ENCODE results near the gene FBXO4. TPM values are rescaled to one million over a fixed set of nuclear protein-coding genes. Genes with fewer than 3 reads are reported as not detected.

FBXO4 gene
- total and polyA plus RNA-seq, 4 donors = 13.7 to 17.0 (median 15.6) TPM

DNA sequence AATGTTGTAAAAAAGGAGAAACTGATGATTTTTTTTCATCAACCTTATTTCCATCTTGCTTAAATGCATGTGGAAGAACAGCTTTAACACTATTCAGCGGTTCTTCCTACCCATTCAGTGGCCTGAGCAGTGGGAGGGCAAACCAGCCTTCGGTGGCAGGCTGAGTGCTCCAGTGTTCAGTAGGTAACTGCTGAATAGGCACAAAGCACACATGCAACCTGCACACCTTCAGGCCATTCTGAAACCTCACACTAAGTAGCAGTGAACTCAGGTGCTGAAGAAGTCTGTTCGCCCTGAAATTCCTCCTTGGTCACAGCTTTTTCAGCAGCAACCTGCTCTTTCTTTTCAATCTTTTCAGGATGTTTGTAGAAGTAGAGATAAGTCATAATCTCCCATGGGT, 26.1 kb downstream of the FBXO4 start:
- no peak for DNase-seq (ENCODE audit: low read depth in 4 of 6, low spot score in 6 of 6)
- H3K27ac ChIP-seq (ENCODE audit: low read depth, low read length) = no peak overlapping the region
- H3K9me3 ChIP-seq (ENCODE audit: control insufficient read depth, insufficient read depth, low read length) = peaks cover 2% of the 10 kb centered on the region
- no peaks in the 10 kb centered on the region for H3K27me3 ChIP-seq (ENCODE audit: control insufficient read depth, insufficient read depth, low read length)
- WGBS (ENCODE audit: insufficient coverage) = 100% methylated on average over 2 of the region's 3 CpGs
- H3K4me3 ChIP-seq (ENCODE audit: low read depth, low read length) = no peak overlapping the region
- no peaks in the 10 kb centered on the region for H3K4me1 ChIP-seq (ENCODE audit: control insufficient read depth, insufficient read depth, low read length)
- H3K36me3 ChIP-seq (ENCODE audit: control insufficient read depth, insufficient read depth, low read length) = no peaks in the 10 kb centered on the region

DNA sequence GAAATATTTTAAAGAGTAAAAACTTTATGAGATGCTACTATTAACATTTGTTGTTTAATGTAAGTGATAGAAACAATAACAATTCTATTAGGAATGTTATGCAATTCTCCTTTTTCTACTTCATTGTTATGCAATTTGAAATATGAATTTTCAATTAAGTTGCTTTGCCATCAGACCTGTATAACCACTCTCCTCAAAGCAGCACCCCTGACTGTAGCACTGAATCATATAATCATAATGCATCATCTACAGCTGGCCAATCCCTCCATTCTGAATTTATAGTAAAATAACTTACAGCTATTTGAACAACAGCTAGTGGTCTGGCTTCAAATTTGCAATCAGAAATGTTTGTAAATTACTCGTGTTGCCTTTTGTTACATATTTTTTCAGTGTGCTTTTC, 29.2 kb downstream of the FBXO4 start:
- Histone ChIP-seq H3K27ac (ENCODE audit: low read depth, low read length) (no peak overlapping the region), H3K4me3 (ENCODE audit: low read depth, low read length) (no peak overlapping the region), H3K4me1 (ENCODE audit: control insufficient read depth, insufficient read depth, low read length) (no peaks in the 10 kb centered on the region), H3K27me3 (ENCODE audit: control insufficient read depth, insufficient read depth, low read length) (no peaks in the 10 kb centered on the region), H3K9me3 (ENCODE audit: control insufficient read depth, insufficient read depth, low read length) (peaks cover 3% of the 10 kb centered on the region), H3K36me3 (ENCODE audit: control insufficient read depth, insufficient read depth, low read length) (no peaks in the 10 kb centered on the region)
- no peak for DNase-seq (ENCODE audit: low read depth in 4 of 6, low spot score in 6 of 6)
- no CpG with 5 or more reads among the region's 1 CpG for WGBS (ENCODE audit: insufficient coverage)

DNA sequence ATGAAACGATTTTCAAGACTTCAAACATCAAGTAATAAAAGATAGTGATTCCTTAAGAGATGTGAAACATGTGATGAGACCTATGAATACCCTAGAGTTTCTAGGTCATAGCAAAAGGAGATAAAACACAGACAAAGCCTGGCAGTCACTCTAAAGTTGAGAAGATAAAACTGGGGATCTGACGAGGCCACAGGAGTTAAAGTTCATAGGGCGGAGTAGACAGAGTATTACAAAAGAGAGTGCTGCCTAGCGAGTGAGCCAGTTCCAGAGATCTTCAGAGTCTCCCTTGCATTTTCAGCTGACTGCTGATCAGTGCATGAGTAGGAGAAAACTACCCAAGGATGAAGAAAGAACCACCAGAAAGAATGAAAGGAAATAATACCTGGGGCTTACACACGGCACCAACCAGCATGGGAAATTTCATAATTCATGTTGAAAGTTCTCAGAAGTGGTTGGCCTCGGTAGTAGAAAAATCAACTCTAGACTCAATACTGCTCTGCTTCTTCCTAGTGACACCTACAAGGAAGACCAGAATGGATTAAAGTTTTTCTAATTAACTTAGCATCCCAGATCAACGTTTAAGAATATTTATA, 30.4 kb downstream of the FBXO4 start:
- Histone ChIP-seq H3K27me3 (ENCODE audit: control insufficient read depth, insufficient read depth, low read length) (no peaks in the 10 kb centered on the region), H3K36me3 (ENCODE audit: control insufficient read depth, insufficient read depth, low read length) (no peaks in the 10 kb centered on the region), H3K4me3 (ENCODE audit: low read depth, low read length) (no peak overlapping the region), H3K4me1 (ENCODE audit: control insufficient read depth, insufficient read depth, low read length) (no peaks in the 10 kb centered on the region), H3K9me3 (ENCODE audit: control insufficient read depth, insufficient read depth, low read length) (peaks cover 9% of the 10 kb centered on the region), H3K27ac (ENCODE audit: low read depth, low read length) (no peak overlapping the region)
- 87% methylated on average over 4 of the region's 7 CpGs for WGBS (ENCODE audit: insufficient coverage)
- no peak for DNase-seq (ENCODE audit: low read depth in 4 of 6, low spot score in 6 of 6)

DNA sequence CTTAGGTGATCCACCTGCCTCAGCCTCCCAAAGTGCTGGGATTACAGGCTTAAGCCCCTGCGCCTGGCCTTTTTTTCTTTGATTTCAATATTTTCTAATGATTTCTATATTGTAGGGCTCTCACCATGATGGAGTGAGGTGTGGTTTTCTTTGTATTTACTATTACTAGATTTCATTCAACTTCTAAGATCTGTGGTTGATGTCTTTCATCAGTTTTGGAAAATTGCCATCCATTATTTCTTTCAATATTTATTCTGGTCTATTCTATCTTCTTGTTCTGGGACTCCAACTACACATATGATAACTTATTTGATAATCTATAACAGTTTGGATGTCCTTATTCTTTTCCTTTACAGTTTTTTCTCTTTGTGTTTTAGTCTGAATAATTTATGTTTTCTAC, 31.9 kb downstream of the FBXO4 start:
- Histone ChIP-seq H3K27me3 (ENCODE audit: control insufficient read depth, insufficient read depth, low read length) (no peaks in the 10 kb centered on the region), H3K36me3 (ENCODE audit: control insufficient read depth, insufficient read depth, low read length) (no peaks in the 10 kb centered on the region), H3K4me1 (ENCODE audit: control insufficient read depth, insufficient read depth, low read length) (no peaks in the 10 kb centered on the region), H3K4me3 (ENCODE audit: low read depth, low read length) (no peak overlapping the region), H3K27ac (ENCODE audit: low read depth, low read length) (no peak overlapping the region), H3K9me3 (ENCODE audit: control insufficient read depth, insufficient read depth, low read length) (peaks cover 13% of the 10 kb centered on the region)
- no peak for DNase-seq (ENCODE audit: low read depth in 4 of 6, low spot score in 6 of 6)
- no CpG with 5 or more reads among the region's 1 CpG for WGBS (ENCODE audit: insufficient coverage)

DNA sequence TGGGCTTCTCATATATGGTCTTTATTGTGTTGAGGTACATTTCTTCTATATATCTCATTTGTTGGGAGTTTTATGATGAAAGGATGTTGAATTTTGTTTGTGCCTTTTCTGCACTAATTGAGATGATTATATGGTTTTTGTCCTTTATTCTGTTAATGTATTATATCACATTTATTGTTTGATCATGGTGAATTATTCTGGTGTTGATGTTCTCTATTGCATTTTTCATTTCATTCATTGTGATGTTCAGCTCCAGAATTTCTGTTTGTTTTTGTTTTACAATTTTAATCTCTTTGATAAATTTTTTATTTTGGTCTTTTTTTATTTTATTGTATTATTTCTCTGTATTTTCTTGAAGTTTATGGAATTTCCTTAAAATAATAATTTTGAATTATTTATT, 35.4 kb downstream of the FBXO4 start:
- Histone ChIP-seq H3K4me3 (ENCODE audit: low read depth, low read length) (no peak overlapping the region), H3K27ac (ENCODE audit: low read depth, low read length) (no peak overlapping the region), H3K27me3 (ENCODE audit: control insufficient read depth, insufficient read depth, low read length) (no peaks in the 10 kb centered on the region), H3K4me1 (ENCODE audit: control insufficient read depth, insufficient read depth, low read length) (no peaks in the 10 kb centered on the region), H3K9me3 (ENCODE audit: control insufficient read depth, insufficient read depth, low read length) (peaks cover 13% of the 10 kb centered on the region), H3K36me3 (ENCODE audit: control insufficient read depth, insufficient read depth, low read length) (no peaks in the 10 kb centered on the region)
- DNase-seq (ENCODE audit: low read depth in 4 of 6, low spot score in 6 of 6) = no peak

DNA sequence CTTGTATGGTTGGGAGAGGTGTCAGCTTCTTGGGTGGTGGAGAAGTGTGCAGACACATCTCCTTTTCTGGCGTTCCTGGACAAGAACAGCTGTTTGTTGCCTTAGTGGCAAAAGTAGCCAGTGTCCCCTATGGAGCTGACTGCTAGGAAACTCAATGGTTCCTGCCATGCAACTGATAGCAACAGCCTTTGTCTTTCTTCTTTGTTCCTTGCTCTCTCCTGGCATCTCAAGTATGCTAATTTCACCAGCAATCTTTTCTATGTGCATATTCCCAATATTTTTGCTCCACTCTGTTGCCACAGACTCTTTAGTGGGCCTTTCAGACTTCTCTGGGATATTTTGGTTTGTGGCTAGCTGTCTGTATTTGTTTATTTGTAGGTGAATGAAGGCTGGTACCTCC, 36.7 kb downstream of the FBXO4 start:
- WGBS (ENCODE audit: insufficient coverage) = 92% methylated on average over 1 of the region's 1 CpG
- Histone ChIP-seq H3K27ac (ENCODE audit: low read depth, low read length) (no peak overlapping the region), H3K4me3 (ENCODE audit: low read depth, low read length) (no peak overlapping the region), H3K4me1 (ENCODE audit: control insufficient read depth, insufficient read depth, low read length) (no peaks in the 10 kb centered on the region), H3K27me3 (ENCODE audit: control insufficient read depth, insufficient read depth, low read length) (no peaks in the 10 kb centered on the region), H3K36me3 (ENCODE audit: control insufficient read depth, insufficient read depth, low read length) (no peaks in the 10 kb centered on the region), H3K9me3 (ENCODE audit: control insufficient read depth, insufficient read depth, low read length) (peaks cover 13% of the 10 kb centered on the region)
- no peak for DNase-seq (ENCODE audit: low read depth in 4 of 6, low spot score in 6 of 6)

DNA sequence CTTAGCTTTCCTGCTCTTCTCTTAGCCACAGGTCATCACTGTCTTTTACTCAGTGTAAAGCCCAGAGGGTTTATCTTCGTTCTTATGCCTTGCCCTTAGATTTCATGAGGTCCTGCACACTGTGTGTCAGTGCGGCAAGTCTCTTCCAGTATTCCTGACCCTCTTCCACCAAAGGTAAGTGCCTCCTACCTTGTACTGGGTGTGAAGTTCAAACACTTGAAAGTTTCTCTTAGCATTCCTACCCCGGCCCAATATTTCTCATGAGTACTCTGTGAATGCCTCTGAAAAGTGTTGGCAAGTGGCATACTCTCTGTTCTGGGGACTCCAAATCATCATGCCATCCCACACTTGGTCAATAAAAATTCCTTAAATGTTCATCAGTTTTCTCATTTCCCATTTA, 37.4 kb downstream of the FBXO4 start:
- no peak for DNase-seq (ENCODE audit: low read depth in 4 of 6, low spot score in 6 of 6)
- Histone ChIP-seq H3K4me3 (ENCODE audit: low read depth, low read length) (no peak overlapping the region), H3K9me3 (ENCODE audit: control insufficient read depth, insufficient read depth, low read length) (peaks cover 13% of the 10 kb centered on the region), H3K27ac (ENCODE audit: low read depth, low read length) (no peak overlapping the region), H3K27me3 (ENCODE audit: control insufficient read depth, insufficient read depth, low read length) (no peaks in the 10 kb centered on the region), H3K4me1 (ENCODE audit: control insufficient read depth, insufficient read depth, low read length) (no peaks in the 10 kb centered on the region), H3K36me3 (ENCODE audit: control insufficient read depth, insufficient read depth, low read length) (no peaks in the 10 kb centered on the region)
- WGBS (ENCODE audit: insufficient coverage) = 89% methylated on average over 3 of the region's 3 CpGs

DNA sequence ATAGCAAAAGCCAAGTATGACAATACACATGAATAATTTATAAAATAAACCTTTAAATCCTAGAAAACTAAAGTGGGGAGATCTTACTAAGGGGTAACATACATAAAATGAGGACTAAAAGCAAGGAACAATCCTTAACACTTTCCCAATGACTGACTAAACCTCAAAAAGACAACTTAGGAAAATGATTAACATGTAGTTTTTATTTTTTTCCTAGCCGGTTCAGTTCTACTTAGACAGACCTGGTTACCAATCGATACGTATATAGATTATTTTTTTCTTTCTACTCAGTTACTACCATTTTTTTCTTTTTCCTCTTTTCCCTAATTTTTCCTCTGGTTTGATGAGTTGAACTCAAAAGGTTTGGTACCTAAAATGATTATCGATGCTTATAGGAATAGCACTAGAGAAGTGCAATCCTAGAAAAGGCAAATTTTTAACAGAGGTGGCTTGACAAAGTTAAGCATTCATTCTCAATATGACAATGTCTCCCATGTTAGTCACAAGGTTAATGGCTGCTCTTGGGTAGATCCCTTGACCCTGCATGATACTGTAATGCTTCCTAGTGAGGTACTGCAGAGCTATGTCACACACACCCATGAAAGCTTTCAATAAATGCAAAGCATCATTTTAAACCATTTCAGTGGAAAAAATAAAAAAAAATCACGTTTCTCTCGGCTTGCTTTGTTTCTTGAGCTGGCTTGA, 41.5 kb downstream of the FBXO4 start:
- H3K27ac ChIP-seq (ENCODE audit: low read depth, low read length) = no peak overlapping the region
- no peak overlapping the region for H3K4me3 ChIP-seq (ENCODE audit: low read depth, low read length)
- no peaks in the 10 kb centered on the region for H3K27me3 ChIP-seq (ENCODE audit: control insufficient read depth, insufficient read depth, low read length)
- H3K36me3 ChIP-seq (ENCODE audit: control insufficient read depth, insufficient read depth, low read length) = no peaks in the 10 kb centered on the region
- no peaks in the 10 kb centered on the region for H3K4me1 ChIP-seq (ENCODE audit: control insufficient read depth, insufficient read depth, low read length)
- 43% methylated on average over 1 of the region's 6 CpGs for WGBS (ENCODE audit: insufficient coverage)
- H3K9me3 ChIP-seq (ENCODE audit: control insufficient read depth, insufficient read depth, low read length) = no peaks in the 10 kb centered on the region
- DNase-seq (ENCODE audit: low read depth in 4 of 6, low spot score in 6 of 6) = no peak

DNA sequence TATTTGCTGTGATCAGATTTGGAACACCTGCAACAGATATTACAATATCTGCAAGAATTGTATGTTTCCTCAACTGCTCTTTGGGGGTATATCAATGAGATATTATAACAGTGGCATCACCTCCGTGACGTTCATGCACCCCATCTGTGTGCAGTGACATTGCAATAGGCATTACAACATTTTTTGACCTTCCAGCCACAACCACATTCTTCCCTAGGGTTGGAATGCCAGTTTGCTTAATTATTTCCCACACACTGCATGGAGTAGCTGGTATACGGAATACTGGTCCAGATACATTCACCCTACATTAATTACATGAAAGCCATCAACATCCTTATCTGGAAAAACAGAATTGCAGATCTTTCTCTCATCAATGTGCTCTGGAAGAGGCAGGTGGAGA, 42.3 kb downstream of the FBXO4 start:
- H3K4me3 ChIP-seq (ENCODE audit: low read depth, low read length) = no peak overlapping the region
- no peaks in the 10 kb centered on the region for H3K36me3 ChIP-seq (ENCODE audit: control insufficient read depth, insufficient read depth, low read length)
- no peaks in the 10 kb centered on the region for H3K4me1 ChIP-seq (ENCODE audit: control insufficient read depth, insufficient read depth, low read length)
- no peaks in the 10 kb centered on the region for H3K9me3 ChIP-seq (ENCODE audit: control insufficient read depth, insufficient read depth, low read length)
- no peak overlapping the region for H3K27ac ChIP-seq (ENCODE audit: low read depth, low read length)
- WGBS (ENCODE audit: insufficient coverage) = no CpG with 5 or more reads among the region's 3 CpGs
- H3K27me3 ChIP-seq (ENCODE audit: control insufficient read depth, insufficient read depth, low read length) = no peaks in the 10 kb centered on the region
- DNase-seq (ENCODE audit: low read depth in 4 of 6, low spot score in 6 of 6) = no peak

DNA sequence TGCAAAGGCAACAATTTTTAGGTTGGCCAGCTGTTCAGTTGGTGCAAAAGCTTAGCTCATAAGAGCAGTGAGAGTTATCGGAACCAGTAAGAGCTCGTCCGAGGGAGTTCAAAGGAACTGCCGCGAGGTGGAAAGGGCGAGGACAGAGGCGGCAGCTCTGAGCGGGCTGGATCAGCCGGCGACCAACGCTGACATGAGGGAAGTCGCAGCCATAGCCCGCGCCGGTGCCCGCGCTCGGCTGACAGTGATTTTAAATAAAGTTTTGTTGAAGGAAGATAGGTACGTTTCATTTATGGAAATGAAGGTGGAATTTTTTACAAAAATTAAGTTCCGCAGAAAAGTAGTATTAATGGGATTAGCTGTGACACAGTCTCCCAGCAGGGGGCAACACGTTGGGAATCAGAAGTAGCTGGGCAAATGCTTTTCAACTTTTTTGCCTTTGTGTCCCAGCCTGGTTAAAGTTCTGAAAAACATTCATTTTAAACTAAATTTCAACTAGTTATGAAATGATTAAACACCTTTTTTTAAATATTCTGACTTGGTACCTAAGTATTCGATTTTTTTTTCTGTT, 43.2 kb downstream of the FBXO4 start:
- H3K27me3 ChIP-seq (ENCODE audit: control insufficient read depth, insufficient read depth, low read length) = no peaks in the 10 kb centered on the region
- no peak overlapping the region for H3K27ac ChIP-seq (ENCODE audit: low read depth, low read length)
- no peaks in the 10 kb centered on the region for H3K36me3 ChIP-seq (ENCODE audit: control insufficient read depth, insufficient read depth, low read length)
- H3K4me1 ChIP-seq (ENCODE audit: control insufficient read depth, insufficient read depth, low read length) = no peaks in the 10 kb centered on the region
- DNase-seq (ENCODE audit: low read depth in 4 of 6, low spot score in 6 of 6) = no peak
- no peaks in the 10 kb centered on the region for H3K9me3 ChIP-seq (ENCODE audit: control insufficient read depth, insufficient read depth, low read length)
- 89% methylated on average over 20 of the region's 22 CpGs for WGBS (ENCODE audit: insufficient coverage)
- no peak overlapping the region for H3K4me3 ChIP-seq (ENCODE audit: low read depth, low read length)

Data from spinal cord (tissue), 10 donors.